HCT116 (cell line): ENCODE measurements around the gene SDR42E2. TPM values are rescaled to one million over a fixed set of nuclear protein-coding genes. Genes with fewer than 3 reads are reported as not detected.

ENCODE experiments used
- ATAC-seq: fragments of 200-7000 bp; cut with Tn5 transposase; 2 replicates; pipeline ENCODE4 v1.9.1; 2020; ENCODE audit warnings: mild to moderate bottlenecking, moderate library complexity
- BruUV-seq: library from RNA; stranded (reverse); fragments of 400-500 nt; replicated peaks from 2 replicates; lab custom pipeline; 2021; lab: Mats Ljungman, UMichigan
- CTCF ChIA-PET: fragments of 300-600 bp; sonication (Branson Sonifier 250); formaldehyde crosslinking; loops from one replicate; lab custom pipeline; 2021; ENCODE audit warnings: antibody characterized with exemption; lab: Charles Lee
- POLR2A ChIA-PET: fragments of 300-600, 350-600 bp; sonication (Branson Sonifier 250); formaldehyde crosslinking; loops from one replicate; lab custom pipeline; 2021; ENCODE audit warnings: antibody characterized with exemption; lab: Charles Lee
- RAD21 ChIA-PET, 2 experiments: fragments of 300-600 bp; sonication (Branson Sonifier 250); formaldehyde crosslinking; loops; one replicate each; lab custom pipeline; 2023; ENCODE audit warnings: low total read pairs in 2 of 2; ENCODE audit not compliant: uncharacterized antibody in 2 of 2, unreplicated experiment in 2 of 2, low non-redundant PET in 1 of 2; lab: Charles Lee
- DNase-seq: peaks from one replicate; pipeline ENCODE4 v3.0.0-alpha.2; 2010; ENCODE audit warnings: low read depth, low spot score
- H2AFZ ChIP-seq: fragments of 200-600 bp; shearing (Covaris generic), sonication (generic); 2 replicates; pipeline ENCODE4 v1.6.1; 2017; ENCODE audit warnings: low read depth, mixed run types, mixed read lengths, antibody characterized with exemption, low read length; ENCODE audit not compliant: poor library complexity, severe bottlenecking
- H3K27ac ChIP-seq: 2 replicates; pipeline ENCODE4 v1.5.1; 2012; ENCODE audit warnings: low read depth, low read length
- H3K27me3 ChIP-seq: fragments of 200-600 bp; sonication (generic); 2 replicates; pipeline ENCODE4 v1.6.1; 2016; ENCODE audit warnings: mixed run types, low read length, mixed read lengths; ENCODE audit not compliant: insufficient read depth
- H3K36me3 ChIP-seq, 2 experiments: fragments of 200-500 bp in 1 of 2; fragments of 200-600 bp in 1 of 2; sonication (Bioruptor generic) in 1 of 2; sonication (generic) in 1 of 2; 2 replicates each; pipeline versions ENCODE4 v1.5.1 to v1.6.1; 2014 to 2016; ENCODE audit warnings: low read length in 2 of 2, inconsistent platforms in 1 of 2, mixed read lengths in 1 of 2, mixed run types in 1 of 2; ENCODE audit not compliant: insufficient read depth in 2 of 2, control insufficient read depth in 1 of 2
- H3K4me1 ChIP-seq, 2 experiments: fragments of 200-600 bp in 1 of 2; sonication (generic) in 1 of 2; 2 replicates each; pipeline versions ENCODE4 v1.5.1 to v1.6.1; 2012 to 2017; ENCODE audit warnings: low read length in 2 of 2, inconsistent platforms in 1 of 2, mild to moderate bottlenecking in 1 of 2, mixed read lengths in 1 of 2, mixed run types in 1 of 2, moderate library complexity in 1 of 2; ENCODE audit not compliant: insufficient read depth in 2 of 2, control insufficient read depth in 1 of 2
- H3K4me2 ChIP-seq: fragments of 200-600 bp; sonication (generic); 2 replicates; pipeline ENCODE4 v1.6.1; 2017; ENCODE audit warnings: mixed run types, low read length, mixed read lengths
- H3K4me3 ChIP-seq, 2 experiments: fragments of 200-600 bp in 1 of 2; sonication (generic) in 1 of 2; replicated peaks in 1 of 2; 2 replicates each; pipeline ENCODE4 v1.5.1; 2011 to 2016; ENCODE audit warnings: low read length in 2 of 2, control low read depth in 1 of 2, low read depth in 1 of 2, mild to moderate bottlenecking in 1 of 2, mixed read lengths in 1 of 2, mixed run types in 1 of 2
- H3K79me2 ChIP-seq: fragments of 200-600 bp; sonication (generic); 2 replicates; pipeline ENCODE4 v1.6.1; 2017; ENCODE audit warnings: mild to moderate bottlenecking, mixed run types, low read length, moderate library complexity, mixed read lengths; ENCODE audit not compliant: insufficient read depth
- H3K9ac ChIP-seq: fragments of 200-600 bp; sonication (generic); 2 replicates; pipeline ENCODE4 v1.6.1; 2016; ENCODE audit warnings: low read length, mixed read lengths
- H3K9me2 ChIP-seq: fragments of 200-600 bp; sonication (generic), shearing (Covaris generic); 2 replicates; pipeline ENCODE4 v1.6.1; 2017; ENCODE audit warnings: mixed run types, mild to moderate bottlenecking, moderate library complexity; ENCODE audit not compliant: insufficient read depth
- H3K9me3 ChIP-seq, 2 experiments: fragments of 200-500 bp in 1 of 2; fragments of 200-600 bp in 1 of 2; sonication (Bioruptor generic) in 1 of 2; sonication (generic) in 1 of 2; 2 replicates each; pipeline ENCODE4 v1.6.1; 2014 to 2017; ENCODE audit warnings: low read length in 2 of 2, mixed read lengths in 2 of 2, inconsistent platforms in 1 of 2, low read depth in 1 of 2, mild to moderate bottlenecking in 1 of 2, mixed run types in 1 of 2, moderate library complexity in 1 of 2; ENCODE audit not compliant: control insufficient read depth in 1 of 2, insufficient read depth in 1 of 2
- H4K20me1 ChIP-seq: fragments of 200-600 bp; sonication (generic), shearing (Covaris generic); 2 replicates; pipeline ENCODE4 v1.6.1; 2017; ENCODE audit warnings: mixed run types, mild to moderate bottlenecking, moderate library complexity; ENCODE audit not compliant: insufficient read depth
- CBX3 ChIP-seq: IDR thresholded peaks from 2 replicates; pipeline ENCODE4 v1.6.1; 2012; ENCODE audit warnings: low read depth
- CEBPB ChIP-seq: IDR thresholded peaks from 2 replicates; pipeline ENCODE4 v1.6.1; 2012; ENCODE audit warnings: low read depth
- EGR1 ChIP-seq: IDR thresholded peaks from 2 replicates; pipeline ENCODE4 v1.6.1; 2012; ENCODE audit warnings: low read depth
- ELF1 ChIP-seq: IDR thresholded peaks from 2 replicates; pipeline ENCODE4 v1.6.1; 2012; ENCODE audit warnings: low read depth, borderline replicate concordance
- EZH2 ChIP-seq: fragments of 200-600 bp; sonication (generic); IDR thresholded peaks from 2 replicates; pipeline ENCODE4 v1.6.1; 2017; ENCODE audit warnings: antibody characterized with exemption, mixed run types
- FOSL1 ChIP-seq: IDR thresholded peaks from 2 replicates; pipeline ENCODE4 v1.6.1; 2012; ENCODE audit warnings: low read depth
- POLR2A ChIP-seq: IDR thresholded peaks from 2 replicates; pipeline ENCODE4 v1.7.0; 2011; ENCODE audit warnings: borderline replicate concordance; ENCODE audit not compliant: insufficient read depth, insufficient read length; ENCODE audit errors: extremely low read depth
- POLR2AphosphoS5 ChIP-seq: IDR thresholded peaks from 2 replicates; pipeline ENCODE4 v1.6.1; 2011; ENCODE audit warnings: mild to moderate bottlenecking, low read depth, low read length, moderate library complexity
- RAD21 ChIP-seq: IDR thresholded peaks from 2 replicates; pipeline ENCODE4 v1.6.1; 2012; ENCODE audit warnings: low read depth, mild to moderate bottlenecking
- SIN3A ChIP-seq: IDR thresholded peaks from 2 replicates; pipeline ENCODE4 v1.6.1; 2012; ENCODE audit warnings: low read depth
- SP1 ChIP-seq: IDR thresholded peaks from 2 replicates; pipeline ENCODE4 v1.6.1; 2012; ENCODE audit warnings: low read depth
- SRF ChIP-seq: IDR thresholded peaks from 2 replicates; pipeline ENCODE4 v1.6.1; 2012; ENCODE audit warnings: low read depth
- TCF7L2 ChIP-seq: IDR thresholded peaks from 2 replicates; pipeline ENCODE4 v1.7.0; 2011; ENCODE audit warnings: borderline replicate concordance, inconsistent platforms; ENCODE audit not compliant: insufficient read depth, insufficient read length; ENCODE audit errors: extremely low read depth
- YY1 ChIP-seq: IDR thresholded peaks from 2 replicates; pipeline ENCODE4 v1.6.1; 2011; ENCODE audit warnings: low read length, low read depth, moderate library complexity, mild to moderate bottlenecking; ENCODE audit not compliant: insufficient replicate concordance; ENCODE audit errors: extremely low read depth
- ZFX ChIP-seq: fragments of 450-650 bp; IDR thresholded peaks from 2 replicates; pipeline ENCODE4 v1.6.1; 2017
- ZNF274 ChIP-seq: fragments of 200-500 bp; sonication (Bioruptor generic); IDR thresholded peaks from 2 replicates; pipeline ENCODE4 v1.6.1; 2014; ENCODE audit warnings: mild to moderate bottlenecking, low read depth, low read length, inconsistent platforms
- intact Hi-C: fragments of 100-400 bp; cut with micrococcal nuclease; formaldehyde crosslinking; loops from 2 replicates; pipeline ENCODE4 v1.10.0; 2022
- total RNA-seq: library from RNA; stranded (reverse); gene quantifications from one replicate; pipeline ENCODE4 v1.2.1, GENCODE V29; 2021; ENCODE audit not compliant: unreplicated experiment
- TF ChIP-seq, protein P1 (sequence below), 3 experiments: fragments of 200-600 bp in 1 of 3; sonication (generic) in 1 of 3; IDR thresholded peaks in 2 of 3; conservative IDR thresholded peaks in 1 of 3; 2 replicates each; pipeline ENCODE4 v1.5.1; 2012 to 2017; ENCODE audit warnings: low read depth in 2 of 3, low read length in 2 of 3, antibody characterized with exemption in 1 of 3, borderline replicate concordance in 1 of 3, control low read depth in 1 of 3, mild to moderate bottlenecking in 1 of 3, mixed read lengths in 1 of 3, mixed run types in 1 of 3, moderate library complexity in 1 of 3; ENCODE audit not compliant: insufficient read depth in 1 of 3
- TF ChIP-seq, protein P2 (sequence below): IDR thresholded peaks from 2 replicates; pipeline ENCODE4 v1.6.1; 2011; ENCODE audit warnings: mild to moderate bottlenecking, low read length, moderate library complexity; ENCODE audit not compliant: insufficient replicate concordance; ENCODE audit errors: extremely low read depth
- TF ChIP-seq, protein P3 (sequence below): IDR thresholded peaks from 2 replicates; pipeline ENCODE4 v1.6.1; 2012

SDR42E2 gene
- total RNA-seq, 1 experiment from 2014 or later, result 0.27 TPM

DNA sequence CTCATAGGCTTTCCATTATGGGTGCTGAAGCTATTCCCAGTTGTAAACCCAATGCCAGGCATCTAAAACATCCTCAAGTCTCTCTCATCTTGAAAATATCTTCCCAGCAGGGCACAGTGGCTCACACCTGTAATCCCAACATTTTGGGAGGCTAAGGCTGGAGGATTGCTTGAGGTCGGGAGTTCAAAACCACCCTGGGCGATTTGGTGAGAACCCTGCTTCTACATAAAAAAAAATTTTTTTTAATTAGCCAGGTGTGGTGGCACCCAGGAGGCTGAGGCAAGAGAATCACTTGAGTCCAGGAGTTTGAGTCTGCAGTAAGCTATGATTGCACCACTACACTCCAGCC, 30.7 kb downstream of the SDR42E2 start:
- Histone ChIP-seq H4K20me1 (no peaks in the 10 kb centered on the region), H3K79me2 (no peaks in the 10 kb centered on the region), H3K36me3 (no peaks in the 10 kb centered on the region), H3K27me3 (no peaks in the 10 kb centered on the region), H3K9me2 (no peaks in the 10 kb centered on the region), H3K9me3 (no peaks in the 10 kb centered on the region), H2AFZ (no peak overlapping the region), H3K4me2 (no peak overlapping the region), H3K9ac (no peak overlapping the region)
- intact Hi-C loops, result no loop called here
- BruUV-seq, result no TSS peak
- POLR2A ChIA-PET, result no interaction called here
- TF ChIP-seq POLR2A, result no peak
- no peak for TF ChIP-seq CEBPB
- no peak for TF ChIP-seq TCF7L2
- no peak for TF ChIP-seq ZFX
- TF ChIP-seq YY1, result no peak
- TF ChIP-seq CBX3, result no peak
- TF ChIP-seq, protein P1, sequence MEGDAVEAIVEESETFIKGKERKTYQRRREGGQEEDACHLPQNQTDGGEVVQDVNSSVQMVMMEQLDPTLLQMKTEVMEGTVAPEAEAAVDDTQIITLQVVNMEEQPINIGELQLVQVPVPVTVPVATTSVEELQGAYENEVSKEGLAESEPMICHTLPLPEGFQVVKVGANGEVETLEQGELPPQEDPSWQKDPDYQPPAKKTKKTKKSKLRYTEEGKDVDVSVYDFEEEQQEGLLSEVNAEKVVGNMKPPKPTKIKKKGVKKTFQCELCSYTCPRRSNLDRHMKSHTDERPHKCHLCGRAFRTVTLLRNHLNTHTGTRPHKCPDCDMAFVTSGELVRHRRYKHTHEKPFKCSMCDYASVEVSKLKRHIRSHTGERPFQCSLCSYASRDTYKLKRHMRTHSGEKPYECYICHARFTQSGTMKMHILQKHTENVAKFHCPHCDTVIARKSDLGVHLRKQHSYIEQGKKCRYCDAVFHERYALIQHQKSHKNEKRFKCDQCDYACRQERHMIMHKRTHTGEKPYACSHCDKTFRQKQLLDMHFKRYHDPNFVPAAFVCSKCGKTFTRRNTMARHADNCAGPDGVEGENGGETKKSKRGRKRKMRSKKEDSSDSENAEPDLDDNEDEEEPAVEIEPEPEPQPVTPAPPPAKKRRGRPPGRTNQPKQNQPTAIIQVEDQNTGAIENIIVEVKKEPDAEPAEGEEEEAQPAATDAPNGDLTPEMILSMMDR (IDR thresholded peaks at IDR 0.05 in 2 of 3, conservative IDR thresholded peaks at IDR 0.05 in 1 of 3; ENCODE audit: borderline replicate concordance in 1 of 3, insufficient read depth in 1 of 3, low read depth in 2 of 3, low read length in 2 of 3), result no peak
- TF ChIP-seq RAD21, result no peak
- TF ChIP-seq ELF1, result no peak
- TF ChIP-seq FOSL1, result no peak
- TF ChIP-seq EGR1, result no peak
- no peak for TF ChIP-seq SRF
- TF ChIP-seq, protein P2, sequence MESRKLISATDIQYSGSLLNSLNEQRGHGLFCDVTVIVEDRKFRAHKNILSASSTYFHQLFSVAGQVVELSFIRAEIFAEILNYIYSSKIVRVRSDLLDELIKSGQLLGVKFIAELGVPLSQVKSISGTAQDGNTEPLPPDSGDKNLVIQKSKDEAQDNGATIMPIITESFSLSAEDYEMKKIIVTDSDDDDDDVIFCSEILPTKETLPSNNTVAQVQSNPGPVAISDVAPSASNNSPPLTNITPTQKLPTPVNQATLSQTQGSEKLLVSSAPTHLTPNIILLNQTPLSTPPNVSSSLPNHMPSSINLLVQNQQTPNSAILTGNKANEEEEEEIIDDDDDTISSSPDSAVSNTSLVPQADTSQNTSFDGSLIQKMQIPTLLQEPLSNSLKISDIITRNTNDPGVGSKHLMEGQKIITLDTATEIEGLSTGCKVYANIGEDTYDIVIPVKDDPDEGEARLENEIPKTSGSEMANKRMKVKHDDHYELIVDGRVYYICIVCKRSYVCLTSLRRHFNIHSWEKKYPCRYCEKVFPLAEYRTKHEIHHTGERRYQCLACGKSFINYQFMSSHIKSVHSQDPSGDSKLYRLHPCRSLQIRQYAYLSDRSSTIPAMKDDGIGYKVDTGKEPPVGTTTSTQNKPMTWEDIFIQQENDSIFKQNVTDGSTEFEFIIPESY, result no peak
- no peak for TF ChIP-seq ZNF274
- TF ChIP-seq SIN3A, result no peak
- no peak for TF ChIP-seq SP1
- TF ChIP-seq EZH2, result no peak
- TF ChIP-seq, protein P3, sequence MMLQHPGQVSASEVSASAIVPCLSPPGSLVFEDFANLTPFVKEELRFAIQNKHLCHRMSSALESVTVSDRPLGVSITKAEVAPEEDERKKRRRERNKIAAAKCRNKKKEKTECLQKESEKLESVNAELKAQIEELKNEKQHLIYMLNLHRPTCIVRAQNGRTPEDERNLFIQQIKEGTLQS, result no peak
- TF ChIP-seq POLR2AphosphoS5, result no peak
- TF ChIP-seq, all 23 proteins: peak for 0
- Histone ChIP-seq H3K4me1 (peaks cover 23 to 48% of the 10 kb centered on the region in 2 experiments), H3K27ac (no peak overlapping the region), H3K4me3 (no peak overlapping the region)
- ChIA-PET RAD21 (no interaction called here), CTCF (no interaction called here)
- ATAC-seq (no peak), DNase-seq (no peak)
